ENCODE measurements around the gene STXBP5L. TPM values are rescaled to one million over a fixed set of nuclear protein-coding genes. Genes with fewer than 3 reads are reported as not detected.

Gene STXBP5L
- total and polyA plus RNA-seq, 9 donors = 2.5 to 50.2 (median 18.3) TPM

DNA sequence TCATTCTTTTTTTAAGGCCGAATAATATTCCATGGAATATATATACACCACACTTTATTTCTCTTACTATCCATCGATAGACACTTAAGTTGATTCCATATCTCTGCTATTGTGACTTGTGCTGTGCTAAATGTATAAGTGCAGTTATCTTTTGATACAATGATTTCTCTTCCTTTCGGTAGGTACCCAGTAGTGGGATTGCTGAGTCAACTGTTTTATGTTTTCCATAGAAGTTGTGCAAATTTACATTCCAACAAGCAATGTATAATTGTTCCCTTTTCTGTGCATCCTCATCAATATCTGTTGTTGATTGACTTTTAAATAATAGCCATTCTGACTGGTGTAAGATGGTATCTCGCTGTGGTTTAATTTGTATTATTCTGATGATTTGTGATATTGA lies 81.0 kb downstream of the STXBP5L start:
- 96 to 97% (median 97%) methylated on average over 4 of the region's 4 CpGs for WGBS, 3 donors
- no peak for TF ChIP-seq POLR2A (IDR thresholded peaks at IDR 0.05)
- TF ChIP-seq, protein P1, sequence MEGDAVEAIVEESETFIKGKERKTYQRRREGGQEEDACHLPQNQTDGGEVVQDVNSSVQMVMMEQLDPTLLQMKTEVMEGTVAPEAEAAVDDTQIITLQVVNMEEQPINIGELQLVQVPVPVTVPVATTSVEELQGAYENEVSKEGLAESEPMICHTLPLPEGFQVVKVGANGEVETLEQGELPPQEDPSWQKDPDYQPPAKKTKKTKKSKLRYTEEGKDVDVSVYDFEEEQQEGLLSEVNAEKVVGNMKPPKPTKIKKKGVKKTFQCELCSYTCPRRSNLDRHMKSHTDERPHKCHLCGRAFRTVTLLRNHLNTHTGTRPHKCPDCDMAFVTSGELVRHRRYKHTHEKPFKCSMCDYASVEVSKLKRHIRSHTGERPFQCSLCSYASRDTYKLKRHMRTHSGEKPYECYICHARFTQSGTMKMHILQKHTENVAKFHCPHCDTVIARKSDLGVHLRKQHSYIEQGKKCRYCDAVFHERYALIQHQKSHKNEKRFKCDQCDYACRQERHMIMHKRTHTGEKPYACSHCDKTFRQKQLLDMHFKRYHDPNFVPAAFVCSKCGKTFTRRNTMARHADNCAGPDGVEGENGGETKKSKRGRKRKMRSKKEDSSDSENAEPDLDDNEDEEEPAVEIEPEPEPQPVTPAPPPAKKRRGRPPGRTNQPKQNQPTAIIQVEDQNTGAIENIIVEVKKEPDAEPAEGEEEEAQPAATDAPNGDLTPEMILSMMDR (IDR thresholded peaks at IDR 0.05) = no peak
- no peak for TF ChIP-seq EP300 (IDR thresholded peaks at IDR 0.05)

GRCh38 chr3:121018917-121019321 lies 110.9 kb downstream of the STXBP5L start:
- H3K4me1 ChIP-seq (ENCODE audit: insufficient read depth) = no peaks in the 10 kb centered on the region
- no peak for DNase-seq
- TF ChIP-seq EP300 (IDR thresholded peaks at IDR 0.05) = no peak
- TF ChIP-seq, protein P1 (IDR thresholded peaks at IDR 0.05) = no peak
- TF ChIP-seq POLR2A (IDR thresholded peaks at IDR 0.05) = no peak
- 93 to 95% (median 94%) methylated on average over 8 of the region's 8 CpGs for WGBS, 3 donors
- H3K4me3 ChIP-seq = no peak overlapping the region
- H3K9me3 ChIP-seq = no peaks in the 10 kb centered on the region
- intact Hi-C loops (cut with DNase I) = no loop called here
- H3K36me3 ChIP-seq = no peaks in the 10 kb centered on the region
- no peak overlapping the region for H3K27ac ChIP-seq
- H3K27me3 ChIP-seq = no peaks in the 10 kb centered on the region

More for the DNA sequence above, 81.0 kb downstream of the STXBP5L start:
- intact Hi-C loops (cut with DNase I) = no loop called here
- Histone ChIP-seq H3K4me1 (ENCODE audit: insufficient read depth) (no peaks in the 10 kb centered on the region), H3K27me3 (no peaks in the 10 kb centered on the region), H3K4me3 (no peak overlapping the region), H3K27ac (no peak overlapping the region), H3K9me3 (no peaks in the 10 kb centered on the region), H3K36me3 (no peaks in the 10 kb centered on the region)
- no peak for DNase-seq

- no peak for TF ChIP-seq EP300 (IDR thresholded peaks at IDR 0.05)
- TF ChIP-seq, protein P1 (IDR thresholded peaks at IDR 0.05) = no peak
- TF ChIP-seq POLR2A (IDR thresholded peaks at IDR 0.05) = no peak
- 79 to 86% (median 82%) methylated on average over 6 of the region's 6 CpGs for WGBS, 3 donors
- Histone ChIP-seq H3K36me3 (no peaks in the 10 kb centered on the region), H3K4me1 (ENCODE audit: insufficient read depth) (no peaks in the 10 kb centered on the region), H3K27ac (no peak overlapping the region), H3K27me3 (no peaks in the 10 kb centered on the region), H3K4me3 (no peak overlapping the region), H3K9me3 (no peaks in the 10 kb centered on the region)
- intact Hi-C loops (cut with DNase I) = no loop called here
- DNase-seq = no peak
These were observed 155.6 kb downstream of the STXBP5L start for GRCh38 chr3:121063628-121064027.

- no peaks in the 10 kb centered on the region for H3K9me3 ChIP-seq
- WGBS, 3 donors = 91 to 92% (median 92%) methylated on average over 6 of the region's 6 CpGs
- intact Hi-C loops (cut with DNase I) = no loop called here
- no peak for DNase-seq
- no peaks in the 10 kb centered on the region for H3K36me3 ChIP-seq
- no peaks in the 10 kb centered on the region for H3K27me3 ChIP-seq
- TF ChIP-seq, protein P1 (IDR thresholded peaks at IDR 0.05) = no peak
- TF ChIP-seq POLR2A (IDR thresholded peaks at IDR 0.05) (no peak), EP300 (IDR thresholded peaks at IDR 0.05) (no peak)
- no peaks in the 10 kb centered on the region for H3K4me1 ChIP-seq (ENCODE audit: insufficient read depth)
- H3K4me3 ChIP-seq = no peak overlapping the region
- H3K27ac ChIP-seq = no peak overlapping the region
These were observed 156.1 kb downstream of the STXBP5L start for GRCh38 chr3:121064121-121064520.

Data from ovary (tissue), 9 donors.